Hepatocyte (in vitro differentiated cells): ENCODE results near the gene MYL11.

Source experiments
- EZH2 ChIP-seq: fragments of 200-600 bp; sonication (generic); IDR thresholded peaks from 2 replicates; pipeline ENCODE4 v1.6.1; 2016; ENCODE audit warnings: antibody characterized with exemption, mild to moderate bottlenecking, borderline replicate concordance
- TF ChIP-seq, protein P1 (sequence below): fragments of 200-600 bp; sonication (generic); IDR thresholded peaks from 2 replicates; pipeline ENCODE4 v1.5.1; 2016; ENCODE audit warnings: antibody characterized with exemption, mild to moderate bottlenecking; ENCODE audit not compliant: poor library complexity

GRCh38 chr16:30380072-30380802 is 5.6 kb downstream of the MYL11 start:
- TF ChIP-seq, protein P1, sequence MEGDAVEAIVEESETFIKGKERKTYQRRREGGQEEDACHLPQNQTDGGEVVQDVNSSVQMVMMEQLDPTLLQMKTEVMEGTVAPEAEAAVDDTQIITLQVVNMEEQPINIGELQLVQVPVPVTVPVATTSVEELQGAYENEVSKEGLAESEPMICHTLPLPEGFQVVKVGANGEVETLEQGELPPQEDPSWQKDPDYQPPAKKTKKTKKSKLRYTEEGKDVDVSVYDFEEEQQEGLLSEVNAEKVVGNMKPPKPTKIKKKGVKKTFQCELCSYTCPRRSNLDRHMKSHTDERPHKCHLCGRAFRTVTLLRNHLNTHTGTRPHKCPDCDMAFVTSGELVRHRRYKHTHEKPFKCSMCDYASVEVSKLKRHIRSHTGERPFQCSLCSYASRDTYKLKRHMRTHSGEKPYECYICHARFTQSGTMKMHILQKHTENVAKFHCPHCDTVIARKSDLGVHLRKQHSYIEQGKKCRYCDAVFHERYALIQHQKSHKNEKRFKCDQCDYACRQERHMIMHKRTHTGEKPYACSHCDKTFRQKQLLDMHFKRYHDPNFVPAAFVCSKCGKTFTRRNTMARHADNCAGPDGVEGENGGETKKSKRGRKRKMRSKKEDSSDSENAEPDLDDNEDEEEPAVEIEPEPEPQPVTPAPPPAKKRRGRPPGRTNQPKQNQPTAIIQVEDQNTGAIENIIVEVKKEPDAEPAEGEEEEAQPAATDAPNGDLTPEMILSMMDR, result no peak
- no peak for TF ChIP-seq EZH2
